Measurements from ENCODE around the gene ERC2.

The ERC2 gene

GRCh38 chr3:55708921-55709320 is 759.3 kb downstream of the ERC2 start:
- TF ChIP-seq GLIS3 (CRISPR knock-in tag; IDR thresholded peaks at IDR 0.05) (no peak), RARB (CRISPR knock-in tag; IDR thresholded peaks at IDR 0.05) (no peak), SNAI2 (CRISPR knock-in tag; IDR thresholded peaks at IDR 0.05) (no peak), PPARA (CRISPR knock-in tag; IDR thresholded peaks at IDR 0.05; ENCODE audit: borderline replicate concordance) (no peak), CSDC2 (CRISPR knock-in tag; IDR thresholded peaks at IDR 0.05) (no peak), TCF4 (CRISPR knock-in tag; IDR thresholded peaks at IDR 0.05; ENCODE audit: borderline replicate concordance) (no peak), BACH2 (CRISPR knock-in tag; IDR thresholded peaks at IDR 0.05; ENCODE audit: borderline replicate concordance) (no peak), CREB5 (CRISPR knock-in tag; IDR thresholded peaks at IDR 0.05; ENCODE audit: low read depth) (no peak), ZNF70 (CRISPR knock-in tag; IDR thresholded peaks at IDR 0.05) (no peak)
- TF ChIP-seq, protein P1, sequence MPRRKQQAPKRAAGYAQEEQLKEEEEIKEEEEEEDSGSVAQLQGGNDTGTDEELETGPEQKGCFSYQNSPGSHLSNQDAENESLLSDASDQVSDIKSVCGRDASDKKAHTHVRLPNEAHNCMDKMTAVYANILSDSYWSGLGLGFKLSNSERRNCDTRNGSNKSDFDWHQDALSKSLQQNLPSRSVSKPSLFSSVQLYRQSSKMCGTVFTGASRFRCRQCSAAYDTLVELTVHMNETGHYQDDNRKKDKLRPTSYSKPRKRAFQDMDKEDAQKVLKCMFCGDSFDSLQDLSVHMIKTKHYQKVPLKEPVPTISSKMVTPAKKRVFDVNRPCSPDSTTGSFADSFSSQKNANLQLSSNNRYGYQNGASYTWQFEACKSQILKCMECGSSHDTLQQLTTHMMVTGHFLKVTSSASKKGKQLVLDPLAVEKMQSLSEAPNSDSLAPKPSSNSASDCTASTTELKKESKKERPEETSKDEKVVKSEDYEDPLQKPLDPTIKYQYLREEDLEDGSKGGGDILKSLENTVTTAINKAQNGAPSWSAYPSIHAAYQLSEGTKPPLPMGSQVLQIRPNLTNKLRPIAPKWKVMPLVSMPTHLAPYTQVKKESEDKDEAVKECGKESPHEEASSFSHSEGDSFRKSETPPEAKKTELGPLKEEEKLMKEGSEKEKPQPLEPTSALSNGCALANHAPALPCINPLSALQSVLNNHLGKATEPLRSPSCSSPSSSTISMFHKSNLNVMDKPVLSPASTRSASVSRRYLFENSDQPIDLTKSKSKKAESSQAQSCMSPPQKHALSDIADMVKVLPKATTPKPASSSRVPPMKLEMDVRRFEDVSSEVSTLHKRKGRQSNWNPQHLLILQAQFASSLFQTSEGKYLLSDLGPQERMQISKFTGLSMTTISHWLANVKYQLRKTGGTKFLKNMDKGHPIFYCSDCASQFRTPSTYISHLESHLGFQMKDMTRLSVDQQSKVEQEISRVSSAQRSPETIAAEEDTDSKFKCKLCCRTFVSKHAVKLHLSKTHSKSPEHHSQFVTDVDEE (CRISPR knock-in tag; IDR thresholded peaks at IDR 0.05), result no peak
- ATAC-seq, result no peak

DNA sequence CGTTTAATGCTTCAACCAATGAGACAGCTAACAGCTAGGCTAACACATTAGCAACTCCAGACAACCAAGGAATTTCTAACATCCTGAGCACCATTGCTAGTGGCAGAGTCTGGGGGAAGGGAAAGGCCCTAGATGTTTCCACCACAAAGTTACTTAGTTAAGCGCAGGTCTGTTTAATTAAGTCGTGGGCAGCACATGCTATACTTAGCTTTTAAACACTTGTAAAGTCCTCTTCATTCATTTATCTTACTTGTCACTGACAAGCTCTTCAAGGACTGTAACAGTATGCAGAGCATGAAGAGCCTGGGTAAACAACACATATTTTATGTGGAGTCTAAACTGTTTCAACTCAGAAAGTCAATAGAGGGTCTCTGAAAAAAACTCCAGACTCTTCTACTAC is 760.0 kb downstream of the ERC2 start:
- no peak for ATAC-seq
- TF ChIP-seq TOX (CRISPR knock-in tag; IDR thresholded peaks at IDR 0.05; ENCODE audit: borderline replicate concordance) (no peak), CREB5 (CRISPR knock-in tag; IDR thresholded peaks at IDR 0.05; ENCODE audit: low read depth) (no peak), ZFP30 (CRISPR knock-in tag; IDR thresholded peaks at IDR 0.05) (no peak), ARNTL (CRISPR knock-in tag; IDR thresholded peaks at IDR 0.05; ENCODE audit: borderline replicate concordance, low read depth) (no peak), TCF4 (CRISPR knock-in tag; IDR thresholded peaks at IDR 0.05; ENCODE audit: borderline replicate concordance) (no peak), PPARA (CRISPR knock-in tag; IDR thresholded peaks at IDR 0.05; ENCODE audit: borderline replicate concordance) (no peak), GLIS3 (CRISPR knock-in tag; IDR thresholded peaks at IDR 0.05) (no peak), ZNF8 (CRISPR knock-in tag; IDR thresholded peaks at IDR 0.05) (no peak), POU6F1 (CRISPR knock-in tag; IDR thresholded peaks at IDR 0.05; ENCODE audit: borderline replicate concordance, low read depth) (no peak), ZFP3 (CRISPR knock-in tag; IDR thresholded peaks at IDR 0.05) (no peak), ZC3H10 (CRISPR knock-in tag; IDR thresholded peaks at IDR 0.05) (no peak)

GRCh38 chr3:55704521-55704920 is 763.7 kb downstream of the ERC2 start:
- TF ChIP-seq CSDC2 (CRISPR knock-in tag; IDR thresholded peaks at IDR 0.05), result no peak
- TF ChIP-seq PPARA (CRISPR knock-in tag; IDR thresholded peaks at IDR 0.05; ENCODE audit: borderline replicate concordance), result no peak
- TF ChIP-seq, protein P2, sequence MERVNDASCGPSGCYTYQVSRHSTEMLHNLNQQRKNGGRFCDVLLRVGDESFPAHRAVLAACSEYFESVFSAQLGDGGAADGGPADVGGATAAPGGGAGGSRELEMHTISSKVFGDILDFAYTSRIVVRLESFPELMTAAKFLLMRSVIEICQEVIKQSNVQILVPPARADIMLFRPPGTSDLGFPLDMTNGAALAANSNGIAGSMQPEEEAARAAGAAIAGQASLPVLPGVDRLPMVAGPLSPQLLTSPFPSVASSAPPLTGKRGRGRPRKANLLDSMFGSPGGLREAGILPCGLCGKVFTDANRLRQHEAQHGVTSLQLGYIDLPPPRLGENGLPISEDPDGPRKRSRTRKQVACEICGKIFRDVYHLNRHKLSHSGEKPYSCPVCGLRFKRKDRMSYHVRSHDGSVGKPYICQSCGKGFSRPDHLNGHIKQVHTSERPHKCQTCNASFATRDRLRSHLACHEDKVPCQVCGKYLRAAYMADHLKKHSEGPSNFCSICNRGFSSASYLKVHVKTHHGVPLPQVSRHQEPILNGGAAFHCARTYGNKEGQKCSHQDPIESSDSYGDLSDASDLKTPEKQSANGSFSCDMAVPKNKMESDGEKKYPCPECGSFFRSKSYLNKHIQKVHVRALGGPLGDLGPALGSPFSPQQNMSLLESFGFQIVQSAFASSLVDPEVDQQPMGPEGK (CRISPR knock-in tag; IDR thresholded peaks at IDR 0.05; ENCODE audit: borderline replicate concordance), result no peak
- no peak for TF ChIP-seq OSR1 (CRISPR knock-in tag; IDR thresholded peaks at IDR 0.05)
- TF ChIP-seq GLIS3 (CRISPR knock-in tag; IDR thresholded peaks at IDR 0.05), result no peak
- TF ChIP-seq, protein P1 (CRISPR knock-in tag; IDR thresholded peaks at IDR 0.05), result no peak
- no peak for TF ChIP-seq ZC3H10 (CRISPR knock-in tag; IDR thresholded peaks at IDR 0.05)
- no peak for TF ChIP-seq ZFP30 (CRISPR knock-in tag; IDR thresholded peaks at IDR 0.05)
- TF ChIP-seq ZNF8 (CRISPR knock-in tag; IDR thresholded peaks at IDR 0.05), result no peak
- TF ChIP-seq CREB5 (CRISPR knock-in tag; IDR thresholded peaks at IDR 0.05; ENCODE audit: low read depth), result no peak
- no peak for TF ChIP-seq ZNF565 (CRISPR knock-in tag; conservative IDR thresholded peaks at IDR 0.05; ENCODE audit: low read depth)
- TF ChIP-seq BACH2 (CRISPR knock-in tag; IDR thresholded peaks at IDR 0.05; ENCODE audit: borderline replicate concordance), result no peak
- no peak for TF ChIP-seq TOX (CRISPR knock-in tag; IDR thresholded peaks at IDR 0.05; ENCODE audit: borderline replicate concordance)
- no peak for TF ChIP-seq POU6F1 (CRISPR knock-in tag; IDR thresholded peaks at IDR 0.05; ENCODE audit: borderline replicate concordance, low read depth)
- no peak for TF ChIP-seq TCF4 (CRISPR knock-in tag; IDR thresholded peaks at IDR 0.05; ENCODE audit: borderline replicate concordance)
- ATAC-seq, result peak; percentile 82

Measured in SK-N-SH treated with all-trans-retinoic acid at 6 μM for 48 hours (cell line).